M059J (cell line): ENCODE measurements around the gene TFCP2L1. TPM values are rescaled to one million over a fixed set of nuclear protein-coding genes. Genes with fewer than 3 reads are reported as not detected.

Source experiments
- DNase-seq: peaks from one replicate; pipeline ENCODE4 v3.0.0-alpha.2; 2012; ENCODE audit warnings: low read depth
- total RNA-seq: library from RNA; depleted of rRNA; stranded (reverse); fragments of >200 nt; shearing (Covaris generic); gene quantifications from 2 replicates; pipeline ENCODE4 v1.2.3, GENCODE V29; 2014

Gene TFCP2L1
- total RNA-seq, 1 experiment from 2014 or later, result 0.12 TPM

DNA sequence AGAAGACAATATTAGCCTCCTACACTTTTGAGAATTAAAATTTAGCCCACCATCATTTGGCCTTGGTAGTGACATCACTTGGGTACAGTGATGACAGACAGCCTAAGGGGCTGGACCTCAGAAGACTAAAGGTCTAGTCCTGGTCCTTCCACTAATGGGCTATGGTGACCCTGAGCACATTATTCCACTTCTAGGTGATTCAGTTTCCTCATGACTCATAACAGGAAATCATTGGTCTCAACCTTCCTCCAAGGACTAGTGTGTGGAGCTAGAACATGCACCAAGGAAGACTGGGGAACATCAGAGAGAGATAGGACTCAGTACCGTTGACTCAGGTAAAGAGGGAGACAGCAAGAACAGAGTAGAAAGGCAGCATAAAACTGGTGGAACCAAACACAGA lies 64.0 kb downstream of the TFCP2L1 start:
- DNase-seq, result peak; percentile 62

DNA sequence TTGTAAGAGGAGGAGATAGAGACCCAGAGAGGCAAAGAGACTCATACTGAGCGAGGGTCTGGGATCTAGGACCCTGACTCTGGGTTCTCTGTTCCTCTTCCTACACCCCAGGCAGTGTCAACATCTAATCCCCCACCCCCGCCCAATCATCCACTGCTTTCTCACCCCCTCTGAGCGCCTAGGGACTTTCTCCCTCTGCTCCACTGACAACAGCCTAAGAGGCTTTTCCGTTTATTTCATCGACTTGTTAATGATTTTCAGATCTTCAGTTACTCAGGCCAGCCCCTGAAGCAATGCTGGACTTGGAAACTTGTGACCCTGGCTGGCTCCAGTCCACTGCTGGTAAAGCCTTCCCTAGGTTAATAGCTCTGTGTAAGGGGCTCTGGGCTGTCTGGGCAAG lies 65.1 kb downstream of the TFCP2L1 start:
- no peak for DNase-seq

DNA sequence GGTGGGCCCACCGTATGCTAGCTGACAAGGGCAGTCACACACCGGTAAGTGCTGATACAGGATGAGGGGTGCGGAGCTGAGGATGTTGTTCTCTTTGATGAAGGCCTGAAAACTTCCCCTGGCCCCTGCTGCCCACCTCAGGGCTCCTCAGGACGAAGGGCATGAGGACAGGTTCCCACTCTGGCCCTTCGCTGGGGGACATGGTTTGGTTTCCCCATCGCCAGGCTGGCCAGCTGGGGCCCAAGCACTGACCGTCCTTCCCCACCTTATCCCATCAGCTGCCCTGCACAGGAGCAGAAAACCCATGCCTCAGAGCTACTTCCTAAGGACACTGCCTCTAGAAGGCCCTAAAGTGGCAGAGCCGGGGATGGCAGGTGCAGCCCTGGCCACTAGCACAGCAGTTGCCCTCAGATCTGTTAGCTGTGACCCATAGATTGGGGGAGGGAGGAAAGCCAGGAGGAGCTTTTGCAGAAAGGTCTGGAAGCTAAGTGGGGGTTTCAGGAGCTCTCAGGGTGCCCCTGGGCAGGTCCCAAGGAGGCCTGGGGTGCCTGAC lies 66.5 kb downstream of the TFCP2L1 start:
- no peak for DNase-seq

DNA sequence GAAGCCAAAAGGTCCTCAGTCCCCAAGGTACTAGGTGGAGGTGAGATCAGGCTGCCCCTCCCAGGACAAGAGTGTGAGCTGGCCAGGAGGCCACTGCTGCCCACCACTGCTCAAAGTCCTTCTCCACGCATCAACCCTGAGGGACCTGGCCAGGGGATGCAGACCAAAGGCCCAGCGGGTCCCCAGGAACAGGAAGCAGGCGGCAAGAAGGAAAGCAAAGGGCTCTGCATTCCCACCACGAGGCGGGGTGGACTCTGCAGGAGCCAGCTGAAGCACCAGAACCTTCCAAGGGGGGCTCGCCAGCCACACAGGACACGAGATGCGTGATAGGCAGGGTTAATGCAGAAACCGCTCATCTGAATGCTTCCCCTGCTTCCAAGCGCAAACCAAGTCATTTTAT lies 67.4 kb downstream of the TFCP2L1 start:
- DNase-seq, result no peak

DNA sequence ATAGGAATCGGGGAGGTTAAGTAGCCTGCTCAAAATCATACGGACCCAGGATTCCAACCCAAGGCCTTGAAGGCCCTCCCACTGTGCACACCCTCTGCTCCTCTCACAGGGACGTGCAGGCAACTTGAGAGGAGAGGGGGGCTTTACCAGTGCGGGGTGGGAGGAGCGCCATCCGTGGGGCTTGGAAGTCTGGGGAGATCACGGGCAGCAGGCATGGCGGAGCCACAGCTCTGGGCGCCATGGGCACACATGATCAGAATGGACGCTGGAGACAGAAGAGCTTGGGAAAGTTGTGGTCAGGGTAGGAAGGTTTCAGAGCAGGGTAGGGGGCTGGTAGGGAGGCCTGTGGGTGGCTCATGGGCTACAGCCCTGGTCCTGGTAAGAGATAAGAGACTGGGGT lies 70.7 kb downstream of the TFCP2L1 start:
- no peak for DNase-seq

DNA sequence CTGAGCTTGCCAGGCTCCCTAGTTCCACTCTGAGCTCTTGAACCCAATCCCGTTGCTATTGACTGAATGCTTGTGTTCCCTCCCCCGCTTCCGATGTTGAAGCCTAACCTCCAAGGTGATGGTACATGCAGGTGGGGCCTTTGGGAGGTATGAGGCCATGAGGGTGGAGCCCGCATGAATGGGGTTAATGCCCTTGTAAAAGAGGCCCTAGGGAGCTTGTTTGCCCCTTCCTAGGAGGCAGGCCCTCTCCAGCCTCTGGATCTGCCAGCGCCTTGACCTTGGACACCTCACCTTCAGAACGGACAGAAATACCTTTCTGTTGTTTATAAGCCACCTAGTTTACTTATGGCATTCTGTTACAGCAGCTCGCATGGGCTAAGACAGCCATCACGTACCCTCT lies 71.6 kb downstream of the TFCP2L1 start:
- no peak for DNase-seq

DNA sequence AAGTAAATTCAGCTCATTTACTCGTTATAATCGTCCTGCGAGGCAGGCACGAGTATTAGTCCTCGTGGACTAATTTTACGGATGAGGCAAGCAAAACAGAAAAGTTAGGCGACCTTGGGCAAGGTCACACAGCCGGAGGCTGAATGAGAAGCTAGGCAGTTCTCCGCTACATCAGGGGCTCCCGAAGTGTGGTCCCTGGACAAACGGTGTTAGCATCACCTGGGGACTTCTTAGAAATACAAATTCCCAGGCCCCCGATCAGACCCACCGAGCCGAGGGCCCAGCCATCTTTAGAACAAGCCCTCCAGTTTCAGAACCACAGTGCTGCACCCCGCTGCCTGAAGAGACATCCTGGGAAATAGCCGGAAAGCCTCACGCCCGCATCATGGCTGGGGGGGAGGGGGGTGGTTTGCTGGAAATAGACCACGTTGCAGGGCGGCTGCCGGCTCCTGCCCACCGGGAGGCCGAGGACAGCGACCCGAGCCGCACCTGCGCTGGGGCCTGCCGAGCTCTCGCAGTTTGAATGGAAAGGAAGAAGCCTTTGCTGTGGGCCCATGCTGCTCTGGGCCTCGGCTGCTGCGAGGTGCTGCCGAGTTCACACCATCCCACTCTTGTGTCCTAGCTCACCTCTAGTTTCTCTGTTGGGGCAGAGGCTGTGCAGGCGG lies 72.2 kb downstream of the TFCP2L1 start:
- no peak for DNase-seq

DNA sequence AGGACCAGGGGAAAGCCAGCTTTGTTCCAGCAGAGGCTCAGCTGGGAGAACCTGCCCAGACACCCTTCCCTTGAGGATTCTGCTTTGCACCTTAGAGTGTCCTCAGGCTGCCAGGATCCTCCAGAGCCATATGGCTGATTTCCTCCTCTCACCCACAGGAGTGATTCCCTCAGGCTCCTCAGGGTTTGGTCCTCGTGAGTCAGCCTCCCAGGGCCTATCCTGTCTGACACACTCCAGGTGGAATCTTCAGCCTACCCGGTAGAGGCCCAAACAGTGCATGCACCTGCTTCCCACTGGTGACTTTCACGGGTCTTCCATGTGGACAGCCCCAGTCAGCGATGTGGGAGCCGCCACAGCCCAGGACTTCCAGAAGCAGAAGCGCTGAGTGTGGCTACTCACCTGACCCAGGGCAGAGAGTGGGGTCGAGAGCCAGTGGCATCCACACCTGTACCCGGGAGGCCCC lies 73.3 kb downstream of the TFCP2L1 start:
- no peak for DNase-seq

DNA sequence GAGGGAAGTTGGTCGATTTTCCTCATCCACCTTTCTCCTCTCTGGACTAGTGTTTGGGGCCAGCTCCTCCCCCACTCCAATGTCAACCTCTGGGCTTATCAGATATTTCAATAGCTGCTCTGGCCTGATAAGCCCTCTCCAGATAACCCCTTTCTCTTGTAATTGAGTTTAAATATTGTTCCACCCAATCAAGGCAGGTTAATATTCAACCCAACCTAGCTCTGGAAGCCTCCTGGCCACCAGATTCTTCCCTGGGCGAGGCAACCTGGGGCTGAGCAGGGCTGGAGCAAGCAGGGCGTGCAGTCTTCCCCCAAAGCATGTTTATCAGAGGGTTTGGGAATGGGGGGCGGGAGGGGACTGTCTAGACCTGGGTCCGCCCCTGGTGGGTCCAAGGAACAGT lies 73.8 kb downstream of the TFCP2L1 start:
- DNase-seq, result no peak

DNA sequence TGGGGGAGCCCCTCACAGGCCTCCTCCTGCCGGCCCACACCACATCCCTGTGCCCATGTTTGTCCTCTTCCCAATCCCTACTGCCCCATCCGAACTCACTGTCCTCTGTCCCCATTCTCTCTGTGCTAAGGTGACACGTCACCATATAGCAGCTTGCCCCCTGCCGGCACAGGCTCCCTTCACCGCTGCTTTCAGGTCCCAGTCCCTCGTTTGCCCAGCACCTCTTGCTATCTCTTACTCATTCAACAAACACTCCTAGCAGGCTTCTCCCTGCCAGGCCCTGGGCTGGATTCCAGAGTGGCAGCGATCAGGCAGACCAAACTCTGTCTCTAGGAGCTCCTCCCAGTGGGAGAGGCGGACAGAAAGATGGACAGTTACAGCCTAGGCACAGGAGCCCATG lies 74.3 kb downstream of the TFCP2L1 start:
- DNase-seq, result peak; percentile 27

DNA sequence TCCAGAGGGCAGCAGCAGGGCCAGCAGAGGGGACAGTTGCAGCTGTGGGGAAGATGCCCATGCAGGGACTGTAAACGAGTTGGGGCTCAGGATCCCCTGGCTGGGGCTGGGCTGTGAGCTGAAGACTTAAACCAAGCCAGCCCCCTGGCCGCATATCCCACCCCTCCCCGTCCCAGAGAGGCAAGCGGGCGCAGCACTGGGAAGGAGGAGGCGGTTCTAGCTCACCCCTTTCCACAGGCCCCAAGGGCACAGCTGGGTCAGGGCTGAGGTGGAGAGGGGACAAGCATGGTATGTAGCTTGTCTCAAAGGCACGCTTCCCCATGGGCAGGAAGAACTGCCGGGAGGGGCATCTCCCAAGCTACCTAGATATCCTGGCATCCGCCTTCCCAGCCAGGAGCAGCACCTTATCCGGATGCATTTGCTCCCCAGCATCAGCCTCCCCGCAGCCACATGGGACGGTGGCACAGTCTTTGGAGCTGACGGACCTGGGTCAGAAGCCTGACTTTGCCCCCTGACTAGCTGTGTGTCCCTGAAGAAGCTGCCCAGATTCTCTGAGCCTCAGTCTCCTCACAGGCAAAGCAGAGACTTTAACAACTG lies 75.9 kb downstream of the TFCP2L1 start:
- DNase-seq, result no peak

DNA sequence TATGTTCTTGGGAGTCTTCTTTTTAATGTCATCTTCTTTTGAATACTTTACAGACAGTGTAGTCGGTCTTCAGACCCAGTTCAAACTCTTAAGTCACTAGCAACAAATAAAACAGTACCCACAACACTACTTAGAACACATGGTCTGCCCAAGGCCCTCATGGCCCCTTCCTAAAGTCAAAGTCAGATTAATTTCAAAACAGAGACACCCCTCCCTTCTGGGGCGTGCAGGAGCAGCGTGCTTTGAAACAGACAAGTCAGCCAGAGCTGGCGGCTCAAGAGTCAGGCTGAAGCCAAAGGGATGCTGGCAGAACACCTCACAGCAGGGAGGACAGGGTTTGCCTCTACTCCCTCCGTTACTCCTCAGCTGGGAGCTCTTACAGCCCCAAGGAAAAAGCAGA lies 77.5 kb downstream of the TFCP2L1 start:
- no peak for DNase-seq

DNA sequence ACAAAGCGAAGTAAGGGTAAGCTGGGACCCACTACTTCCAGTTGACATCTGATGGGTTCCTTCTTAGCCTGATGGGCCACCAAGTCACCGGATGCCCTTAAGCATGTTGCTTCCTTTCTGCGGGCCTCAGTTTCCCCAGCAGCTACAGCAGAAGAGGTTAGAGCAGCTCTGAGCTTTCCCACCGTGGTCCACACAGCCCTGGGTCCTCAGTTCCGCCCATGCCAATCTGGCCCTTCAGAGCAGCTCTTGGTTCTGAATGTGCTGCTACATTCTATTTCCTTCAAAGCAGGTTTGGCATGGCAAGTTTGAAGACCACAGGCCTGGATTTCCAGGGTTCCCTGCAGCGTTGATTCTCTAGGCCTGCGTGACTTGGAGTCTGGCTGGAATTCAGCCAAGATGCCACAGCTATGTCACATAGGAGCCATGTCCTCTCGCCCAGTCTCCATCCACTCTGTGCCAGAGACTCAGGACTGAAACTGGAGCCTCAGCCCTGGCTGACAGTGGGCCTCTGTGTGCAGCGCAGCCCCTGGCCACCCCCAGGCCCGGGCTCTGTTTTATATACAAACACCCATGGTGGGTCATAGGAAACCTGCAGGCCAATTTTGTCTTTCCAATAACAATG lies 79.6 kb downstream of the TFCP2L1 start:
- peak; percentile 73 for DNase-seq

DNA sequence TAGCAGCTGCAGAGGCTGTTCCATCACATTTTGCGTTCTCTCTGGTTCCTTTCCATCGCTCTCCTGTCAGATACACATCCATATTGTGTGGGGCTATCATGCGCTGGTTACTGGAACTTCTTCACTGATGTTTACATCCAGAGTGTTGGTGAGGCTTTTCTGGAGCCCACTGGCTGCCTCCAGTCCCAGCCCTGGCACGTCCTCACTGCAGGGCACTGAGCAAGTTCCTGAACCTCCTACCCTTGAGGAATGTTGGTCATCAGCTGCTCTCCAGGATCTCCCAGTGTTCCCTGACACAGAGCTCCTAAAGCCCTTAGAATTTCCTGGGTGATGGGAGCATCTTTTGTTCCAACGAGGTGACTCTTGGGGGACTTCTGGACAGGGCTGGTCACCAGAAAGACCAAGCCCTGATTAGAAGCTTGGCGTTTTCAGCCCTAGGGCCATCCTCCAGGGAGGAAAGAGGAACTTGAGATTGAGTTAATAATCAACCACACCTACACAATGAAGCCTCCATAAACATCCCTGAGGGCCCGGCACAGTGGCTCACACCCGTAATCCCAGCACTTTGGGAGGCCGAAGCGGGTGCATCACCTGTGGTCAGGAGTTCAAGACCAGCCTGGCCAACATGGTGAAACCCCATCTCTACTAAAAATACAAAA lies 81.3 kb downstream of the TFCP2L1 start:
- DNase-seq, result no peak

DNA sequence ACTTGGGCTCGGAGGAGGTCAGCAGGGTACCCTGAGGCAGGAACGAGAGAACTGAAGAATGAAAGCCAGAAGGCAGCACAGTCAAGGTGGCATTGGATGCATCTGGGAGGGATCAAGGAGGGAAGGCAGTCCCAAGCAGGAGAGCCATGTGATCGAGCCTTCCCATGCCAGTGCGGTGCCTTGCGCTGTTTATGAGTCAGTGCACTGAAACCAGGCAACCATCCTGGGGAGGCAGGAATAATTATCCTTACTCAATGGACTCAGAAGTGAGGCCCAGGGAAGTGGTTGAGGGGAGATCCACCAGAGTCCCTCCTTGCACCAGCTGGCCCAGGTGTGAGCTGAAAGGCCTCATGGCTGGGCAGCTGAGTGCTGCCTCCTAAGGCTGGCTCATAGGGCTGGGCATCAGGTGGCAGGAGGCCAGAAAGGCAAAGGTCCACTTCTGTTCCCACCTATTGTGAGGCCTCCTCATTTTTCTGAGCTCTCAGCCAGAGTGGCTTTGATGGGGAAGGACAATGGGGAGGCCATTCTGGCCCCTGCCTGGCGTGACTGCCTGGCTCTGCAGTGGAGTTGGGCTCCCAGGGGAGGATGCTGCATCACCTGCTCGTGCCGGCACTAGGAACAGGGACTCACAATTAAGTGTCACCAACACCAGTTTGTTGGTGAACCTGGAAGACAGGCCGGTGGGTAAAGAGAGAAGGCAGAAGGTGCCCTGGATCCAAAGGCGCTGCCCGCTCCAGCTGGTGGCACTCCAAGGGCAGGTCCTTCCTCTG lies 82.3 kb downstream of the TFCP2L1 start:
- DNase-seq, result peak; percentile 65

DNA sequence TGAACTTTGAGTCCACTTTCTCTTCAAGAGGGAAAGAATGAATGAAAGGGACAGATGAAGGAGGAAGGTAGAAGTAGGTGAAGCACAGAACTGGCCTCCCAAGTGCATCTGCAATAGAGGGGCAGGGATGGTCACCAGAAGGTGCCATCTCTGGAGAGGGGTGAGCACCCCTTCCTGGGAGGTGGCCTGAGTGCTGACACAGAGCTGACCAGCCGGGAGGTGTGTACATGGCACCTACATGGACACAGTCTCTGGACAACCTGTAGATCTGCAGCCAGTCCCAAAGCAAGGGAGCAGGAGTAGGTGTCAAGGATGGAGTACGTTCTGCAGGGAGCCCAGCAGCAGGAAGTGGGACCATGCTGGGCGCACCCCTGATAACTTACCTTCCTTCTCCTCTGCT lies 83.2 kb downstream of the TFCP2L1 start:
- no peak for DNase-seq

DNA sequence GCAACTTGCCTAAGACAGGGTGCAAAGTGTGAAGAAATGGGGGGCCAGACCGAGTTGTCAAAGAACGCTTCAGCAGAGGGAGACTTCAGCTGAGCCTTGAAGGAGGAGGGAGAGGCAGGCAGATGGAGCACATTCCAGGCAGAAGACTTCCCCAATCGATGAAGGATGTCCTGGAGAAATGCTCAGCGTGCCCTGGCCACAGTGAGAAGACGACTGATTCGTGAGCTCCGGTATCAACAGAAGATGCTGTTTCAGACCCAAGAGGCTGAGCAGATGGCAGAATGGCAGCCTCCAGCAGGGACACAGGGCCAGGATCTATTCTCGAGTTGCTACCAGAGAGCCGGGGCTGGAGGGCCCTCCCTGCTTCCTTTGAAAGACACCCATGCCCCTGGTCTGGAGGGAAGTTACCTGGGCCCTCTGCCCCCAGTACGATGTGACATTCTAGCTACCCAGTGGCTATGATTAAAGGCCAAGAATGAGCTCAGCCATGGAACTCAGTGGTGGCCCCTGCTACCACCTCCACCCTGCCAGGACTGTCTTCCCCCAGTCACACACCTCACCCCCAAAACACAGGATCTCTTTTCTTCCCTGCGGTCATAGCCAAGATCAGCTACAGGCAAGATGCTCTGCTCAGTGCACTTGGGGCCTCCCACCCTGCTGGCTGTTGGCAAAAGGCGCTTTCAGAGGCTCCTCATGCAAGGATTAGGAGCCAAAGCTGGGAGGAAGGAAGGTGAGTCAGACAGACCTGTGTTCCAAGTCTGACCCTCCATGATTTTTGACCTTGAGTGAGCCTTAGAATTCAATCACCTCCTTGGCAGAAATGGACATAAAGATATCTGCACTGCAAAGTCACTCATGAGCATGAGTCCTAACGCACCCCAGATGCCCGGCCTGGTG lies 84.3 kb downstream of the TFCP2L1 start:
- DNase-seq, result peak; percentile 22

DNA sequence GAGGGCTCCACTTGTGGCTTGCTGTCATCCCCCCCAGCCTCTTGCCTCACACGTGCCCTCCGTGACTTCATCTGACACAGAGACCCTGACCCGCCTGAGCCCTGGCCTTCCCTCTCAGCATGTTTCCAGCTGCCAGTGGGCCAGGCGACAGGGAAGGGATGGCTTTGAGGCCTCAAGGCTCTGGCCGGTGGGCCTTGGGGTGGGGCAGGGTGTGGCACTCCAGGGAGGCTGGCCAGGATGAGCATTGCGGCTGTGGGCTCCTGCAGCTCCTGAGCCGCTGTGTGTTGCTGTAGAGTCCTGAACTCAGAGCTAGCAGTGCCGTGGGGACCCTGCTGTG lies 85.0 kb downstream of the TFCP2L1 start:
- no peak for DNase-seq

DNA sequence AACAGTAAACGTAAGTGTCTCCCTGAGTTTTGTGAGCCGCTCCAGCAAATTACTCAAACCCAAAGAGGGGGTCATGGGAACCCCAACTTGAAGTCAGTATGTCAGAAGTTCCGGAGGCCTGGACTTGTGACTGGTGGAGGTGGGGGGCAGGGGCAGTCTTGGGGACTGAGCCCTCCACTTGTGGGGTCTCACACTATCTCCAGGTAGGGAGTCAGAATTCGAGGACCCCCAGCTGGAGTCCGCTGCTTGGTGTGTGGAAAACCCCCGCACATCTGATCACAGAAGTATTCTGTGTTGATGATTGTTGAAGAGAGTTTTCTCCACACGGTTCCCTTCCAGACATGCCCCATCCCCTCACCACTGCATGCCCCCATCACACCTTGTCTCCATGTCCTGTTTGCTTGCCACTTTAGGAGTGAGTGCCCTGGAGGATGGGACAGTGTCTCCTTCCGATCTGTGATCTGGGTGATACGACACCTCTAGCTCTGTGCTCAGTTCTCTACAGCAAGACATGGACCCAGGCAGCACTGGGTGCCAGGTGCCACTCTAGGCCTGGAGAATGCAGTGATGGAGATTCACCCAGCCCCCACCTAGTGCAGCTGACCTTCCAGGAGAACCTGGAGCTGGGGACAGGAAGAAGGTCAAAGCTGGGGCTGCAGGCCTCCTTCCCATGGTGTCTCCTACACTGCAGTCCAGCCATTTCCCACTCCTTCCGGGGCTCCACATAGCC lies 85.6 kb downstream of the TFCP2L1 start:
- DNase-seq, result no peak
